HEK293T (cell line): Measurements from ENCODE around the gene ESAM.

Experiments used
- ARNT ChIP-seq: fragments of 450-650 bp; IDR thresholded peaks from 2 replicates; pipeline ENCODE4 v1.6.1; 2017; ENCODE audit warnings: mild to moderate bottlenecking
- CTBP1 ChIP-seq: fragments of 450-650 bp; IDR thresholded peaks from 2 replicates; pipeline ENCODE4 v1.6.1; 2016; ENCODE audit warnings: borderline replicate concordance
- ELF4 ChIP-seq: fragments of 450-650 bp; IDR thresholded peaks from 2 replicates; pipeline ENCODE4 v1.6.1; 2017; ENCODE audit warnings: antibody characterized with exemption
- FOXK2 ChIP-seq: fragments of 450-650 bp; IDR thresholded peaks from 2 replicates; pipeline ENCODE4 v1.6.1; 2016; ENCODE audit warnings: mild to moderate bottlenecking
- TARDBP ChIP-seq: fragments of 450-650 bp; IDR thresholded peaks from 2 replicates; pipeline ENCODE4 v1.6.1; 2016
- ZNF384 ChIP-seq: fragments of 450-650 bp; IDR thresholded peaks from 2 replicates; pipeline ENCODE4 v1.6.1; 2016
- TF ChIP-seq, protein P1 (sequence below): fragments of 450-650 bp; IDR thresholded peaks from 2 replicates; pipeline ENCODE4 v1.6.1; 2016

- TF ChIP-seq ARNT (no peak), CTBP1 (no peak), ZNF384 (no peak), TARDBP (no peak), ELF4 (no peak), FOXK2 (no peak)
- TF ChIP-seq, protein P1, sequence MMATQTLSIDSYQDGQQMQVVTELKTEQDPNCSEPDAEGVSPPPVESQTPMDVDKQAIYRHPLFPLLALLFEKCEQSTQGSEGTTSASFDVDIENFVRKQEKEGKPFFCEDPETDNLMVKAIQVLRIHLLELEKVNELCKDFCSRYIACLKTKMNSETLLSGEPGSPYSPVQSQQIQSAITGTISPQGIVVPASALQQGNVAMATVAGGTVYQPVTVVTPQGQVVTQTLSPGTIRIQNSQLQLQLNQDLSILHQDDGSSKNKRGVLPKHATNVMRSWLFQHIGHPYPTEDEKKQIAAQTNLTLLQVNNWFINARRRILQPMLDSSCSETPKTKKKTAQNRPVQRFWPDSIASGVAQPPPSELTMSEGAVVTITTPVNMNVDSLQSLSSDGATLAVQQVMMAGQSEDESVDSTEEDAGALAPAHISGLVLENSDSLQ, result no peak
Observed at GRCh38 chr11:124749912-124750311, 12.2 kb downstream of the ESAM start.
